Loucy (cell line): ENCODE data around the gene OSGEP.

Source experiments
- H2AFZ ChIP-seq: fragments of 200-600 bp; sonication (generic); 2 replicates; pipeline ENCODE4 v1.6.0; 2016; ENCODE audit warnings: antibody characterized with exemption, mild to moderate bottlenecking, low read length, moderate library complexity
- H3F3A ChIP-seq: fragments of 200-600 bp; 2 replicates; pipeline ENCODE4 v1.6.0; 2016; ENCODE audit warnings: antibody characterized with exemption, low read depth, mild to moderate bottlenecking
- H3K27me3 ChIP-seq: fragments of 200-600 bp; sonication (generic); 2 replicates; pipeline ENCODE4 v1.6.1; 2014; ENCODE audit warnings: low read length, mild to moderate bottlenecking; ENCODE audit not compliant: insufficient read depth, poor library complexity, severe bottlenecking
- H3K36me3 ChIP-seq: fragments of 200-600 bp; sonication (generic); 2 replicates; pipeline ENCODE4 v1.6.1; 2016; ENCODE audit warnings: low read length; ENCODE audit not compliant: insufficient read depth
- H3K4me1 ChIP-seq: fragments of 200-600 bp; sonication (generic); 2 replicates; pipeline ENCODE4 v1.5.1; 2014; ENCODE audit warnings: low read length, mild to moderate bottlenecking; ENCODE audit not compliant: insufficient read depth, poor library complexity, severe bottlenecking
- H3K4me2 ChIP-seq: fragments of 200-600 bp; sonication (generic); 2 replicates; pipeline ENCODE4 v1.6.0; 2014; ENCODE audit warnings: antibody characterized with exemption, low read length, low read depth, mild to moderate bottlenecking; ENCODE audit not compliant: poor library complexity, severe bottlenecking
- H3K4me3 ChIP-seq: fragments of 200-600 bp; sonication (generic); 2 replicates; pipeline ENCODE4 v1.5.1; 2014; ENCODE audit warnings: low read length, mild to moderate bottlenecking, mixed read lengths; ENCODE audit not compliant: poor library complexity, severe bottlenecking
- H3K79me2 ChIP-seq: fragments of 200-600 bp; sonication (generic); 2 replicates; pipeline ENCODE4 v1.6.1; 2014; ENCODE audit warnings: low read length; ENCODE audit not compliant: insufficient read depth
- H3K9ac ChIP-seq: fragments of 200-600 bp; sonication (generic); 2 replicates; pipeline ENCODE4 v1.6.0; 2014; ENCODE audit warnings: mild to moderate bottlenecking, low read depth, low read length, moderate library complexity; ENCODE audit not compliant: poor library complexity, severe bottlenecking
- H3K9me2 ChIP-seq: fragments of 200-600 bp; sonication (generic); replicated peaks from 2 replicates; pipeline ENCODE4 v1.6.1; 2016; ENCODE audit warnings: low read depth, low read length, mixed read lengths
- H3K9me3 ChIP-seq: fragments of 200-600 bp; sonication (generic); 2 replicates; pipeline ENCODE4 v1.6.1; 2014; ENCODE audit warnings: mild to moderate bottlenecking, antibody characterized with exemption, low read length, low read depth; ENCODE audit not compliant: insufficient read depth
- H4K20me1 ChIP-seq: fragments of 200-600 bp; sonication (generic); 2 replicates; pipeline ENCODE4 v1.6.0; 2014; ENCODE audit warnings: antibody characterized with exemption, low read length, mild to moderate bottlenecking; ENCODE audit not compliant: insufficient read depth, poor library complexity, severe bottlenecking
- CTCF ChIP-seq: fragments of 200-600 bp; sonication (generic); conservative IDR thresholded peaks from 2 replicates; pipeline ENCODE4 v1.5.1; 2014; ENCODE audit warnings: mild to moderate bottlenecking, antibody characterized with exemption, low read length
- EZH2phosphoT487 ChIP-seq: fragments of 200-600 bp; IDR thresholded peaks from 2 replicates; pipeline ENCODE4 v1.6.1; 2018; ENCODE audit warnings: antibody characterized with exemption, mild to moderate bottlenecking, moderate library complexity, borderline replicate concordance

The OSGEP gene

GRCh38 chr14:20434701-20435581 is 19.7 kb downstream of the OSGEP start:
- Histone ChIP-seq H3K4me3 (no peak overlapping the region), H3K4me2 (no peak overlapping the region), H3F3A (no peaks in the 10 kb centered on the region), H3K79me2 (no peaks in the 10 kb centered on the region), H3K4me1 (peaks cover 8% of the 10 kb centered on the region), H3K27me3 (no peaks in the 10 kb centered on the region), H4K20me1 (no peaks in the 10 kb centered on the region), H3K36me3 (no peaks in the 10 kb centered on the region), H3K9me3 (no peaks in the 10 kb centered on the region), H2AFZ (no peak overlapping the region), H3K9ac (no peak overlapping the region), H3K9me2 (no peaks in the 10 kb centered on the region)
- TF ChIP-seq EZH2phosphoT487 (no peak), CTCF (no peak)

DNA sequence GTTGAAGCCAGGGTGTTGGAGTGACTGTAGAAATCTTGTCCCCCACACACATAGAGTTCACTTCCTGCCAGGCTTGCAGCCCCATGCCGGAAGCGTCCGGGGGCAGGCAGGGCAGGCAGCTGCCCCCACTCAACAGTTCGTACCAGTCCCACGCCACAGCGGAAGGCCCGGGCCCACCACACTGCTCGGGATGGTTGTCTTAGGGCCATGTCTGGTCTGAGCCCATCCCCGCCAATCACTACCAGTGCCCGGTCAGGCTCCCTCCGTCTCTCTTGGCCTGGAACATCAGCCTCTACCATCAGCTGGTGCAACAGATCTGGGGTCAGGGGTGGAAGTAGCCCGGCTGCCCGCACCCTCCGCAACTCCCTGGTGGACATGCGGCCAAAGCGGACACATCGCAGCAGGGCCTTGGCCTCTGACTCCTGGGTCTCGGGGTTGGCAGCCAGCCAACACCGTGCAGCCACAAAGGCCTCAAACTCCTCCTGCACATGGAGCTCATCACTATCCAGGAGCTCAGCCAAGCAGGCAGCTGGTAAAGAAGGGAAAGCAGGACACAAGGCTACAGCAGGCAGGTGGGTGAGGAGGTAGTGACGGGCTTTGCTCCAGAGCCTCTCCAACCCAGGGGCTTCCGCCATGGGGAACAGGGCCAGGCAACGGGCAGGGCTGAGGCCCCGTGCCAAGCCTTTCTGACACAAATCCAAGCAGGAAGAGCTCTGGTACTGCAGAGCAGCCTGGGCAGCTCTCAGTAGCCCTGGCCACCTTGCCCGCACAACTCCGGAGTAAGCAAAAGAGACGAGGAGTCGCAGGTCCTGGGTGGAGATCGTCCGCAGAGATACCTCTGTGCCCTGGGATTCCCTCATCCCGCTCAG is 24.6 kb downstream of the OSGEP start:
- H3K27me3 ChIP-seq = no peaks in the 10 kb centered on the region
- peaks cover 35% of the 10 kb centered on the region for H3K4me1 ChIP-seq
- H3K9me3 ChIP-seq = no peaks in the 10 kb centered on the region
- peaks cover 10% of the 10 kb centered on the region; the same call in 1 of the 2 replicates for H3K79me2 ChIP-seq
- H3K4me3 ChIP-seq = no peak overlapping the region
- no peak for TF ChIP-seq EZH2phosphoT487
- no peak for TF ChIP-seq CTCF
- no peak overlapping the region for H3K4me2 ChIP-seq
- H4K20me1 ChIP-seq = no peaks in the 10 kb centered on the region
- H3K9ac ChIP-seq = no peak overlapping the region
- H3K36me3 ChIP-seq = no peaks in the 10 kb centered on the region
- H2AFZ ChIP-seq = no peak overlapping the region
- H3K9me2 ChIP-seq = no peaks in the 10 kb centered on the region
- H3F3A ChIP-seq = no peaks in the 10 kb centered on the region

DNA sequence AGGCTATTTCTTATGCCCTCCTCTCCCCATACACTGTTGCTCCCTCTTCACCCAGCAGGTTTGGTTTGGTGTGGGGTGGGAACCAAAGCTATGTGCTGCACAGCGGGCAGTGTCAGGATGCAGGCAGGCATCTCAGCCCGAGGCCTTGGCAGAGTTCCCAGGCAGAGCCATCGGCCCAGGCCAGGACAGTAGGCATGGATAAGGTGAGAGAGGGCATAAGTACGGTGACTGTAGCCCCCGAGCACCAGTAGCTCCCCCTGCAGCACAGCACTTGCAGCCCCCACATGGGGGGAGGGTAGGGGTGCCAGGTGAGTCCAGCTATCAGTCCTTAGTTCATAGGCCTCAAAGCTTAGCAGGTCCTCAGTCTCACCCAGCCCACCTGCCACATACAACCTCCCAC is 25.8 kb downstream of the OSGEP start:
- peak overlapping the region; percentile 84 for H3K9ac ChIP-seq
- H3F3A ChIP-seq = no peaks in the 10 kb centered on the region
- H3K9me2 ChIP-seq = no peaks in the 10 kb centered on the region
- peaks cover 10% of the 10 kb centered on the region; the same call in 1 of the 2 replicates for H3K79me2 ChIP-seq
- no peak overlapping the region for H2AFZ ChIP-seq
- H3K4me3 ChIP-seq = peak overlapping the region; percentile 63
- peaks cover 35% of the 10 kb centered on the region for H3K4me1 ChIP-seq
- no peaks in the 10 kb centered on the region for H3K36me3 ChIP-seq
- H4K20me1 ChIP-seq = no peaks in the 10 kb centered on the region
- no peaks in the 10 kb centered on the region for H3K27me3 ChIP-seq
- H3K9me3 ChIP-seq = no peaks in the 10 kb centered on the region
- no peak for TF ChIP-seq EZH2phosphoT487
- TF ChIP-seq CTCF = no peak
- peak overlapping the region; percentile 76 for H3K4me2 ChIP-seq
